DND-41 (cell line): ENCODE data around the gene HOXB7.

ENCODE experiments used
- EZH2 ChIP-seq: IDR thresholded peaks from 3 replicates; pipeline ENCODE4 v1.6.1; 2012; ENCODE audit warnings: borderline replicate concordance, low read depth, mild to moderate bottlenecking, moderate library complexity, low read length, inconsistent platforms; ENCODE audit not compliant: severe bottlenecking
- TF ChIP-seq, protein P1 (sequence below): IDR thresholded peaks from 2 replicates; pipeline ENCODE4 v1.5.1; 2012; ENCODE audit warnings: borderline replicate concordance, low read length, moderate library complexity, mild to moderate bottlenecking; ENCODE audit not compliant: poor library complexity, severe bottlenecking; ENCODE audit errors: extremely low read depth

DNA sequence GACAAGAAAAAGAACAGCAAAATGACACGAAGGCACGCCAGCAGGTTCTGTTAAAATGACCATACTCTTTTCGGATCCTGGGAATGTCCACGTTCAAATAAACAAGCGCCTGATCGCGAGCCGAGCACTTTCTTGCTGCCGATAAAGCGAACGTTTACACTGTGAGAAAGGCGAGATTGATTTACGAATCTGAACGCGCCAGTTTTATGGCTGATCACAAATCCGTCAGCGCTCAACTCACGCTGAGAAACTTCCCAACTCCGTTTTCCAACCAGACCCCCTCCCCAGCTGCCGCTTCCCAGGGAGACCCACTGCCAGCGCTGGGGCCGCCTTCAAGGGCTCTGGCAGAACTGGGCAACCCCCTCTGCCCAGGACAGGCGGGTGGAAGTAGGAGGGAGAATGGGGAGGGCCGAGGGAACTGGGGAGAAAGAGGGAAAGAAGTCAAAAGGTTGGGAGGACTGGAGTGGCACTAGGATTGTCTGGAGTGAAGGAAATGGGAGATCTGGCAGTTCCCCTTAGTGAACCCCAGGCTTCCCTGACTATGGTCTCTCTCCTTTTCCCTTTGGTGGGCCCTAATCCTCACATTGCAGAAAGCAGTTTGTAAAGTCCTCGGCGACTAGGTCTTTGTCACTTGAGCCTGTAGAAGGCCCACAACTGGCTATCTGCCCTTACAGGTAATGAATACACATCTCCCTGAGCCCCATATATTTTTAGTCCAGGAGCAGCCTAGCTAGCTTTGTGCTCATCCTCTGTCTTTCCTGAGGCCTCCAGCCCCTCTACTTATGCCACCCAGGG is 39.6 kb downstream of the HOXB7 start:
- TF ChIP-seq, protein P1, sequence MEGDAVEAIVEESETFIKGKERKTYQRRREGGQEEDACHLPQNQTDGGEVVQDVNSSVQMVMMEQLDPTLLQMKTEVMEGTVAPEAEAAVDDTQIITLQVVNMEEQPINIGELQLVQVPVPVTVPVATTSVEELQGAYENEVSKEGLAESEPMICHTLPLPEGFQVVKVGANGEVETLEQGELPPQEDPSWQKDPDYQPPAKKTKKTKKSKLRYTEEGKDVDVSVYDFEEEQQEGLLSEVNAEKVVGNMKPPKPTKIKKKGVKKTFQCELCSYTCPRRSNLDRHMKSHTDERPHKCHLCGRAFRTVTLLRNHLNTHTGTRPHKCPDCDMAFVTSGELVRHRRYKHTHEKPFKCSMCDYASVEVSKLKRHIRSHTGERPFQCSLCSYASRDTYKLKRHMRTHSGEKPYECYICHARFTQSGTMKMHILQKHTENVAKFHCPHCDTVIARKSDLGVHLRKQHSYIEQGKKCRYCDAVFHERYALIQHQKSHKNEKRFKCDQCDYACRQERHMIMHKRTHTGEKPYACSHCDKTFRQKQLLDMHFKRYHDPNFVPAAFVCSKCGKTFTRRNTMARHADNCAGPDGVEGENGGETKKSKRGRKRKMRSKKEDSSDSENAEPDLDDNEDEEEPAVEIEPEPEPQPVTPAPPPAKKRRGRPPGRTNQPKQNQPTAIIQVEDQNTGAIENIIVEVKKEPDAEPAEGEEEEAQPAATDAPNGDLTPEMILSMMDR: no peak
- TF ChIP-seq EZH2: no peak
